ENCODE data around the gene INO80. TPM values are rescaled to one million over a fixed set of nuclear protein-coding genes. Genes with fewer than 3 reads are reported as not detected.

Gene INO80
- total and polyA plus RNA-seq, 2 donors (not counting 1 experiment from before 2014, with no cell fraction given): 16.3 to 55.7 TPM

GRCh38 chr15:41124058-41124457 is 8.0 kb upstream of the INO80 start:
- Histone ChIP-seq H3K4me1 (ENCODE audit: control insufficient read depth in 2 of 2, insufficient read depth in 2 of 2, low read length in 2 of 2) (no peaks in the 10 kb centered on the region), H3K9me3 (ENCODE audit: control extremely low read depth in 1 of 3, control insufficient read depth in 2 of 3, insufficient read depth in 1 of 3, low read length in 2 of 3) (no peaks in the 10 kb centered on the region), H3K4me3 (ENCODE audit: control extremely low read depth in 1 of 5, extremely low read depth in 1 of 5, insufficient read depth in 1 of 5, low read depth in 2 of 5, low read length in 4 of 5) (no peak overlapping the region), H2AFZ (ENCODE audit: insufficient read depth, low read depth, low read length, poor library complexity, severe bottlenecking) (no peak overlapping the region), H4K20me1 (ENCODE audit: control insufficient read depth, insufficient read depth, low read length, poor library complexity, severe bottlenecking) (no peaks in the 10 kb centered on the region), H3K4me2 (replicated peaks; ENCODE audit: low read depth, low read length, poor library complexity, severe bottlenecking) (no peak overlapping the region), H3K9ac (ENCODE audit: low read length) (no peak overlapping the region), H3K27ac (ENCODE audit: low read length in 2 of 2) (no peak overlapping the region), H3K27me3 (replicated peaks in 1 of 4; ENCODE audit: control extremely low read depth in 1 of 4, control insufficient read depth in 3 of 4, insufficient read depth in 4 of 4, low read length in 3 of 4) (no peaks in the 10 kb centered on the region), H3K36me3 (replicated peaks in 1 of 2; ENCODE audit: control extremely low read depth in 1 of 2, control insufficient read depth in 1 of 2, extremely low read depth in 1 of 2, insufficient read depth in 2 of 2, low read length in 1 of 2) (no peaks in the 10 kb centered on the region), H3K79me2 (ENCODE audit: control insufficient read depth, insufficient read depth, low read length) (no peaks in the 10 kb centered on the region)
- TF ChIP-seq CTCF (IDR thresholded peaks at IDR 0.05) (no peak), EZH2 (IDR thresholded peaks at IDR 0.05; ENCODE audit: borderline replicate concordance, insufficient read depth, low read depth, low read length, poor library complexity, severe bottlenecking) (no peak)
- 100% methylated on average over 2 of the region's 5 CpGs for WGBS (ENCODE audit: insufficient coverage)
- Mint-ChIP-seq H3K4me1 (no peaks in the 10 kb centered on the region), H3K9me3 (ENCODE audit: insufficient read depth) (no peaks in the 10 kb centered on the region), H3K27ac (no peak overlapping the region), H3K27me3 (peaks cover 12% of the 10 kb centered on the region), H3K4me3 (no peak overlapping the region)
- ATAC-seq (ENCODE audit: low read depth) (no peak), DNase-seq (no peak)
- intact Hi-C loops (cut with micrococcal nuclease): no loop called here
- CTCF ChIA-PET: interaction anchor here (0.9 kb wide), 1 partner anchor 12 kb away, joined by 4 read pairs; no protein-coding TSS in a partner anchor
- POLR2A ChIA-PET: no interaction called here

GRCh38 chr15:41122849-41123248 is 6.8 kb upstream of the INO80 start:
- Mint-ChIP-seq H3K27ac (no peak overlapping the region), H3K27me3 (peaks cover 12% of the 10 kb centered on the region), H3K9me3 (ENCODE audit: insufficient read depth) (no peaks in the 10 kb centered on the region), H3K4me1 (no peaks in the 10 kb centered on the region), H3K4me3 (no peak overlapping the region)
- Histone ChIP-seq H3K9me3 (ENCODE audit: control extremely low read depth in 1 of 3, control insufficient read depth in 2 of 3, insufficient read depth in 1 of 3, low read length in 2 of 3) (no peaks in the 10 kb centered on the region), H3K36me3 (replicated peaks in 1 of 2; ENCODE audit: control extremely low read depth in 1 of 2, control insufficient read depth in 1 of 2, extremely low read depth in 1 of 2, insufficient read depth in 2 of 2, low read length in 1 of 2) (no peaks in the 10 kb centered on the region), H3K4me3 (ENCODE audit: control extremely low read depth in 1 of 5, extremely low read depth in 1 of 5, insufficient read depth in 1 of 5, low read depth in 2 of 5, low read length in 4 of 5) (no peak overlapping the region), H3K79me2 (ENCODE audit: control insufficient read depth, insufficient read depth, low read length) (no peaks in the 10 kb centered on the region), H3K9ac (ENCODE audit: low read length) (no peak overlapping the region), H3K4me1 (ENCODE audit: control insufficient read depth in 2 of 2, insufficient read depth in 2 of 2, low read length in 2 of 2) (no peaks in the 10 kb centered on the region), H2AFZ (ENCODE audit: insufficient read depth, low read depth, low read length, poor library complexity, severe bottlenecking) (no peak overlapping the region), H3K27me3 (replicated peaks in 1 of 4; ENCODE audit: control extremely low read depth in 1 of 4, control insufficient read depth in 3 of 4, insufficient read depth in 4 of 4, low read length in 3 of 4) (no peaks in the 10 kb centered on the region), H3K4me2 (replicated peaks; ENCODE audit: low read depth, low read length, poor library complexity, severe bottlenecking) (no peak overlapping the region), H4K20me1 (ENCODE audit: control insufficient read depth, insufficient read depth, low read length, poor library complexity, severe bottlenecking) (no peaks in the 10 kb centered on the region), H3K27ac (ENCODE audit: low read length in 2 of 2) (no peak overlapping the region)
- WGBS (ENCODE audit: insufficient coverage): no CpG with 5 or more reads among the region's 2 CpGs
- ChIA-PET CTCF (no interaction called here), POLR2A (no interaction called here)
- intact Hi-C loops (cut with micrococcal nuclease): no loop called here
- DNase-seq: no peak
- TF ChIP-seq EZH2 (IDR thresholded peaks at IDR 0.05; ENCODE audit: borderline replicate concordance, insufficient read depth, low read depth, low read length, poor library complexity, severe bottlenecking) (no peak), CTCF (IDR thresholded peaks at IDR 0.05) (no peak)
- ATAC-seq (ENCODE audit: low read depth): no peak

Data from B cell (primary cell).